NCI-H2081 treated with DMSO at 0.1 percent for 48 hours (cell line): ENCODE measurements around the gene TNNT2.

ENCODE experiments used
- DNase-seq: peaks from one replicate; lab custom pipeline; 2025; lab: John Stamatoyannopoulos, UW

The TNNT2 gene

GRCh38 chr1:201334325-201335173 lies 42.9 kb downstream of the TNNT2 start:
- no peak for DNase-seq

GRCh38 chr1:201332616-201333335 lies 44.7 kb downstream of the TNNT2 start:
- no peak for DNase-seq

- DNase-seq = no peak
Observed at GRCh38 chr1:201332021-201332420, 45.5 kb downstream of the TNNT2 start.

- DNase-seq = no peak
Observed at GRCh38 chr1:201331166-201331565, 46.3 kb downstream of the TNNT2 start.

GRCh38 chr1:201330541-201330940 lies 46.9 kb downstream of the TNNT2 start:
- DNase-seq = no peak

- DNase-seq = no peak
Observed at GRCh38 chr1:201329801-201330200, 47.7 kb downstream of the TNNT2 start.

- no peak for DNase-seq
Observed at GRCh38 chr1:201329286-201329685, 48.2 kb downstream of the TNNT2 start.

GRCh38 chr1:201328576-201328975 lies 48.9 kb downstream of the TNNT2 start:
- no peak for DNase-seq

- DNase-seq = no peak
Observed at GRCh38 chr1:201327687-201328240, 49.7 kb downstream of the TNNT2 start.

GRCh38 chr1:201326710-201327109 lies 50.8 kb downstream of the TNNT2 start:
- no peak for DNase-seq

- DNase-seq = no peak
Observed at GRCh38 chr1:201325678-201326060, 51.8 kb downstream of the TNNT2 start.

- no peak for DNase-seq
Observed at GRCh38 chr1:201324821-201325677, 52.4 kb downstream of the TNNT2 start.

- no peak for DNase-seq
Observed at GRCh38 chr1:201324306-201324705, 53.2 kb downstream of the TNNT2 start.

GRCh38 chr1:201322653-201323510 lies 54.6 kb downstream of the TNNT2 start:
- DNase-seq = no peak

GRCh38 chr1:201321826-201322390 lies 55.6 kb downstream of the TNNT2 start:
- no peak for DNase-seq

- DNase-seq = no peak
Observed at GRCh38 chr1:201320168-201320788, 57.2 kb downstream of the TNNT2 start.

- no peak for DNase-seq
Observed at GRCh38 chr1:201319631-201320030, 57.8 kb downstream of the TNNT2 start.

GRCh38 chr1:201318504-201319340 lies 58.8 kb downstream of the TNNT2 start:
- no peak for DNase-seq

GRCh38 chr1:201317551-201317950 lies 59.9 kb downstream of the TNNT2 start:
- DNase-seq = no peak
